K562 (cell line): ENCODE measurements around the gene DAAM1. TPM values are rescaled to one million over a fixed set of nuclear protein-coding genes. Genes with fewer than 3 reads are reported as not detected.

Experiments
- CHD7 ChIP-seq: fragments of 200-600 bp; sonication (generic); IDR thresholded peaks from one replicate; pipeline ENCODE4 v1.6.1; 2012; ENCODE audit warnings: mild to moderate bottlenecking, low read depth, low read length, inconsistent platforms
- polyA plus RNA-seq, 8 experiments: library from polyadenylated mRNA; depleted of rRNA in 4 of 8; stranded (reverse) in 5 of 8; unstranded in 3 of 8; fragments of >200 nt; fragmentation: Nextera tagmentation in 2 of 8; fragmentation: Illumina TruSeq in 1 of 8; extraction: Ambion mirVana in 2 of 8; extraction: Trizol in 1 of 8; gene quantifications; 2 replicates each; pipeline versions ENCODE4 v1.2.1 to v1.2.3, GENCODE V29; 2011 to 2014; ENCODE audit warnings: inconsistent platforms in 1 of 8, missing spikeins in 1 of 8
- total RNA-seq, 7 experiments: library from RNA; depleted of rRNA in 6 of 7; stranded (reverse); fragments of >200 nt in 6 of 7; fragmentation: Illumina TruSeq in 2 of 7; extraction: Trizol in 2 of 7; gene quantifications; 2 replicates each; pipeline versions ENCODE4 v1.2.1 to v1.2.3, GENCODE V29; 2011 to 2021; ENCODE audit warnings: low replicate concordance in 1 of 7

The DAAM1 gene
- total and polyA plus RNA-seq, 9 of the 15 experiments (the other 6 are each of a cell fraction or from before 2014, with no cell fraction given), result 3.6 to 11.6 (median 6.7) TPM

- no peak for TF ChIP-seq CHD7
Observed at GRCh38 chr14:59395672-59396071, 207.2 kb downstream of the DAAM1 start (continued).
